Right atrium auricular region (tissue), 2 donors: ENCODE measurements around the gene HTATIP2. TPM values are rescaled to one million over a fixed set of nuclear protein-coding genes. Genes with fewer than 3 reads are reported as not detected.
A peak's percentile ranks its signal among the peaks of the same experiment; 100 is the strongest.
"Not testable (repeated sequence)": the region's sequence is repeated elsewhere in the genome, so short reads cannot be mapped to it uniquely, and the experiment has no call there.

Source experiments
- DNase-seq: peaks from one replicate; pipeline ENCODE4 v3.0.0-alpha.2; 2019; ENCODE audit warnings: low spot score
- H3K27ac ChIP-seq, 2 donors: fragments of 200-600 bp; sonication (generic); 1 replicate in 1 of 2; 2 replicates in 1 of 2; pipeline ENCODE4 v1.5.1; 2016 to 2019
- H3K27me3 ChIP-seq, 2 donors: fragments of 200-600 bp; sonication (generic); one replicate each; pipeline versions ENCODE4 v1.5.1 to v1.6.0; 2017 to 2019
- H3K36me3 ChIP-seq: fragments of 200-600 bp; sonication (generic); one replicate; pipeline ENCODE4 v1.5.1; 2016
- H3K4me1 ChIP-seq, 2 donors: fragments of 200-600 bp; sonication (generic); one replicate each; pipeline versions ENCODE4 v1.5.1 to v1.6.0; 2017 to 2019
- H3K4me3 ChIP-seq, 2 donors: fragments of 200-600 bp; sonication (generic); 1 replicate in 1 of 2; 2 replicates in 1 of 2; pipeline ENCODE4 v1.5.1; 2017 to 2019; ENCODE audit warnings: mild to moderate bottlenecking in 1 of 2, moderate library complexity in 1 of 2
- H3K9me3 ChIP-seq, 2 donors: fragments of 200-600 bp; sonication (generic); one replicate each; pipeline ENCODE4 v1.5.1; 2019
- total RNA-seq, 2 donors: library from RNA; depleted of rRNA; stranded (reverse); fragments of >200 nt; gene quantifications; one replicate each; pipeline ENCODE4 v1.1.0, GENCODE V29; 2016
- TF ChIP-seq, protein P1 (sequence below), 2 donors: fragments of 200-600 bp; sonication (generic); IDR thresholded peaks; one replicate each; pipeline ENCODE4 v1.5.1; 2019; ENCODE audit warnings: antibody characterized with exemption in 2 of 2

Gene HTATIP2
- total RNA-seq, 2 donors from 2014 or later, result 19.5 to 20.8 TPM

DNA sequence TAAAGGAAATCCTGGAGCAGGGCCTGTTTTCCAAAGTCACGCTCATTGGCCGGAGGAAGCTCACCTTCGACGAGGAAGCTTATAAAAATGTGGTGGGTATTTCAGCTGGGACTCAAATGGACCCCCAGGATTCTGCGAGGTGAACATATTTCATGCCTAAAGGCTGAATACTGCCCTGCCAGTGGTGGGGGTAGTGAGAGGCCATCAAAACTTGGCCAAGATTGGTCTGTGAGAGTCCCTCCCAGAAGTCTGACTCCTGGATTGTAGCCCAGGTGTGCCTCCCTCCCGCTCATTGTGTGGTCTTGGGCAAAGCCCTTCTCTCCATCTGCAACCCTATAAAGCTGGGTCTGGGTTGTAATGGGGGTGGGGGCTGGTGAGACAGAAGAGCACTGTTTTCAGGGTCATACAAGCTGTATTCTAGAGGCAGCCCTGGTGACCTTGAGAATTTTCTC is 853 bp downstream of the HTATIP2 start:
- H3K9me3 ChIP-seq, result no peaks in the 10 kb centered on the region
- peak overlapping the region; percentile 93 to 97 for H3K4me3 ChIP-seq
- no peaks in the 10 kb centered on the region for H3K27me3 ChIP-seq
- H3K27ac ChIP-seq, result peak overlapping the region; percentile 87 to 93
- H3K4me1 ChIP-seq, result peaks cover 0 to 29% of the 10 kb centered on the region in 2 donors
- no peaks in the 10 kb centered on the region for H3K36me3 ChIP-seq
- DNase-seq, result no peak
- TF ChIP-seq, protein P1, sequence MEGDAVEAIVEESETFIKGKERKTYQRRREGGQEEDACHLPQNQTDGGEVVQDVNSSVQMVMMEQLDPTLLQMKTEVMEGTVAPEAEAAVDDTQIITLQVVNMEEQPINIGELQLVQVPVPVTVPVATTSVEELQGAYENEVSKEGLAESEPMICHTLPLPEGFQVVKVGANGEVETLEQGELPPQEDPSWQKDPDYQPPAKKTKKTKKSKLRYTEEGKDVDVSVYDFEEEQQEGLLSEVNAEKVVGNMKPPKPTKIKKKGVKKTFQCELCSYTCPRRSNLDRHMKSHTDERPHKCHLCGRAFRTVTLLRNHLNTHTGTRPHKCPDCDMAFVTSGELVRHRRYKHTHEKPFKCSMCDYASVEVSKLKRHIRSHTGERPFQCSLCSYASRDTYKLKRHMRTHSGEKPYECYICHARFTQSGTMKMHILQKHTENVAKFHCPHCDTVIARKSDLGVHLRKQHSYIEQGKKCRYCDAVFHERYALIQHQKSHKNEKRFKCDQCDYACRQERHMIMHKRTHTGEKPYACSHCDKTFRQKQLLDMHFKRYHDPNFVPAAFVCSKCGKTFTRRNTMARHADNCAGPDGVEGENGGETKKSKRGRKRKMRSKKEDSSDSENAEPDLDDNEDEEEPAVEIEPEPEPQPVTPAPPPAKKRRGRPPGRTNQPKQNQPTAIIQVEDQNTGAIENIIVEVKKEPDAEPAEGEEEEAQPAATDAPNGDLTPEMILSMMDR (IDR thresholded peaks at IDR 0.05), result no peak

DNA sequence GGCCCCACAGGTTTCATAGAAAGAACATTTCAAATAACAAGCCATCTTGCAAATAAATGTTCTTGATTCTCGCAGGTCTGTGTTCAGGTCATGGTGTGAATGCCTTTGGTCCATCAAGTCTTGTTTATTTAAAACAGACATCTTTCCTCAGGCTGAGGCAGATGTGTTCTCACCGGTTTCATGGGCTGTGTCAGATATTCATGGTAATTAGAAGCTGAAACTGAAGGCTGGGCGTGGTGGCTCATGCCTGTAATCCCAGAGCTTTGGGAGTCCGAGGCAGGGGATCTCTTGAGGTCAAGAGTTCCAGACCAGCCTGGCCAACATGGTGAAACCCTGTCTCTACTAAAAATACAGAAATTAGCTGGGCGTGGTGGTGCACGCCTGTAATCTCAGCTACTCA is 2.0 kb downstream of the HTATIP2 start:
- not testable (repeated sequence) for H3K27me3 ChIP-seq, H3K9me3 ChIP-seq, H3K27ac ChIP-seq, H3K4me3 ChIP-seq, DNase-seq, H3K36me3 ChIP-seq
- peaks cover 0 to 29% of the 10 kb centered on the region in 2 donors for H3K4me1 ChIP-seq

DNA sequence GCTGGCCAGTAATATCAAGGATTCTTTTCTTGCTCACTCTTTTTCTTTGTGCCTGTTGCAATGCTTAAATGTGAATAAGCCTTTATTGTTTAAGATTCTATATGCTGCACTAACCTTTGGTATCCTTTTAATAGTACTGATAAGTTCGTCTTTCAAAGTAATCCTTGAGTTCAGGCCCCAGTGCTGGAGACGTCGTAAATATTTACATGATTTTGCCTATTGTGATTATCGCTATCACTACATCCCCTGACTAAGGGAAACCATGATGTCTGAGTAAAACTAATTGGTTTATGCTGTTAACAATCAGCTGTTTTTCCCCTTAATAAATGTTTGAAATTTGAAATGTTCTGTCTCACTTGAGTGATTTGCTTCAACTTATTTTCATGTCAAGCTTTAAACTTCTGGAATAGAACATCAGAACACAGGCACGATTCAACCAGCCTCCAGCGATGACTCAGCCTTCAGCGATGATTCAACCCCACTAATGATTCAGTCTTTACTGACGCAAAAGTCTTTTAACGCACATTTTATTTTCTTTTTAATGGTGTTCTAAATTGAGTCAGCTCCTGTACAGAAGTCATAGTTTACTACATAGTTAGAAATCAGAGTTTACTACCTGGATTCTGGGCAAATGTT is 3.9 kb downstream of the HTATIP2 start:
- Histone ChIP-seq H3K27ac (peak overlapping the region in 1 of 2 donors; percentile 45), H3K4me3 (no peak overlapping the region), H3K9me3 (no peaks in the 10 kb centered on the region), H3K4me1 (peaks cover 0 to 24% of the 10 kb centered on the region in 2 donors), H3K27me3 (no peaks in the 10 kb centered on the region), H3K36me3 (no peaks in the 10 kb centered on the region)
- TF ChIP-seq, protein P1 (IDR thresholded peaks at IDR 0.05), result no peak
- peak; percentile 69 for DNase-seq

DNA sequence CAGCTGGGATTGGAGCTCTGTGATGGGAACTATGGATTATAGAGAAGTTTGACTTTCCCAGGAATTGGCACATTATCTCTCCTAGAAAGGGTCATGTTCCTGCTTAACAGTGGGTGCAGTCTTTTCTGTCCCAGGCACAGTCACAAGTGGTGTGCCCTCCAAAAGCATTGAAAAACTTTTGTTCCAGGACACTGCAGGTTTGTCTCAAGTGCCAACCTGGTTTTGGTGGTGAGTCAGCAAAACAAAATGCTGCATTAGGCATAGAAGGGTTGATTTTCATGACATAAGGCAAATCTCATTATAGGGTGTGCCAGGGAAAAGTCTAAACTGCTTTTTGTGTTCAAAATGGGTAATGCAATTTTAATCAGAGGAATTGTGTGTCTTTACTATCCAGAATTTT is 4.9 kb downstream of the HTATIP2 start:
- TF ChIP-seq, protein P1 (IDR thresholded peaks at IDR 0.05), result no peak

DNA sequence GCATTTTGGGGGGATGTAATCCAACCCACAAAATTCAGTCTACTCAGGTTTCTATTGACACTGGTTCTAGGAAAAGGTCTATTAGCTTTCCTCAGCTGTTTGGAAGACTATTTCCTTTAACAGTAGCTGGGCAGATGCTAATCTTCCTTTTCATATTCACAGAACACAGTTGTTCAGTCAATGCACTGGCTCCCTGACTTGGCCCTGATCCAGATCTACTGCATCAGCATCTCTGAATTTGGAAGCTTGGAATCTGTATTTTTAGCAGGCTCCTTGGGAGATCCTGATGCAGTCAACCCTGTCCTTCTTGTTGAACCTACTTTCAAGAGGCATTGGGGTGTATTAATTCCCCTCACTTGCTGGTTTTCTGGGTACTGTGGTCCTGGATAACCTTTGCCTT is 6.3 kb downstream of the HTATIP2 start:
- no peaks in the 10 kb centered on the region for H3K36me3 ChIP-seq
- no peaks in the 10 kb centered on the region for H3K9me3 ChIP-seq
- peaks cover 0 to 1% of the 10 kb centered on the region in 2 donors for H3K4me1 ChIP-seq
- H3K4me3 ChIP-seq, result no peak overlapping the region
- TF ChIP-seq, protein P1 (IDR thresholded peaks at IDR 0.05), result no peak
- no peaks in the 10 kb centered on the region for H3K27me3 ChIP-seq
- no peak for DNase-seq
- H3K27ac ChIP-seq, result no peak overlapping the region

More for the DNA sequence above, 4.9 kb downstream of the HTATIP2 start:
- DNase-seq, result no peak
- H3K4me3 ChIP-seq, result no peak overlapping the region
- H3K9me3 ChIP-seq, result no peaks in the 10 kb centered on the region
- peaks cover 0 to 14% of the 10 kb centered on the region in 2 donors for H3K4me1 ChIP-seq
- H3K27ac ChIP-seq, result no peak overlapping the region
- H3K27me3 ChIP-seq, result no peaks in the 10 kb centered on the region
- no peaks in the 10 kb centered on the region for H3K36me3 ChIP-seq

DNA sequence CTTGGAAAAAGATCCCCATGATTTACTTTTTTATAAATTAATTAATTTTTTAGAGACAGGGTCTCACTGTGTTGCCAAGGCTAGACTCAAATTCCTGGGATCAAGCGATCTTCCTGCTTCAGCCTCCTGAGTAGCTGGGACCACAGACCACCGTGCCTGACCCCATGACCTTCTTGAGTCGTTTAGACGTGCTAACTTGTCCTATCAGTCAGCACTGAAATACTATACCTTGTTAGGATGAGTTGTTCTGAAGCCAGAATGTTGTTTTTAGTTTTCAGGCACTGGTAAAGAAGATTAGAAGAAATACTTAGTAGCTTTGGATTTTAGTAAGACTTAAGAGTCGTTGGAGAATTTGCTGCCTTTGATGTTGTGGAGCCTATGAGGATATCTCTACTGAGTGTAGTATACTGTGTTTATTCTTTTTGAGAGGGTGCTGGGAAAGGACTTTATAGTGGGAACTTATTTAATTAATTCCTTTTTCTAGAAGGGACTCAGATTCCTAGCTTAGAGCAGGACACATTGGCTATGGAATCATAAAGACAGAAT is 8.6 kb downstream of the HTATIP2 start:
- TF ChIP-seq, protein P1 (IDR thresholded peaks at IDR 0.05), result no peak
- Histone ChIP-seq H3K27me3 (no peaks in the 10 kb centered on the region), H3K4me3 (no peak overlapping the region), H3K36me3 (peaks cover 10% of the 10 kb centered on the region), H3K9me3 (no peaks in the 10 kb centered on the region), H3K27ac (no peak overlapping the region), H3K4me1 (no peaks in the 10 kb centered on the region)
- DNase-seq, result no peak
